ENCODE results near the gene STK26. TPM values are rescaled to one million over a fixed set of nuclear protein-coding genes. Genes with fewer than 3 reads are reported as not detected.
"Not testable (repeated sequence)": the region's sequence is repeated elsewhere in the genome, so short reads cannot be mapped to it uniquely, and the experiment has no call there.

The STK26 gene
- total RNA-seq, 2 donors from 2014 or later: 19.2 to 21.9 TPM

GRCh38 chrX:132094164-132094563 lies 71.1 kb downstream of the STK26 start:
- Histone ChIP-seq H3K27ac (no peak overlapping the region), H3K4me3 (no peak overlapping the region), H3K9ac (ENCODE audit: low read depth in 2 of 2, low read length in 2 of 2) (no peak overlapping the region), H3K9me3 (no peaks in the 10 kb centered on the region), H3K36me3 (no peaks in the 10 kb centered on the region), H3K27me3 (no peaks in the 10 kb centered on the region), H3K4me1 (no peaks in the 10 kb centered on the region)
- intact Hi-C loops (cut with DNase I): loop anchor here (5.0 kb wide), 1 partner anchor 523 kb away; no protein-coding TSS in a partner anchor
- no peak for TF ChIP-seq CTCF (IDR thresholded peaks at IDR 0.05)
- DNase-seq: no peak

GRCh38 chrX:132098704-132099103 lies 75.6 kb downstream of the STK26 start:
- H3K4me1 ChIP-seq; DNase-seq; intact Hi-C loops (cut with DNase I); H3K36me3 ChIP-seq; H3K27me3 ChIP-seq; H3K27ac ChIP-seq; H3K4me3 ChIP-seq; H3K9ac ChIP-seq (ENCODE audit: low read depth in 2 of 2, low read length in 2 of 2); H3K9me3 ChIP-seq: not testable (repeated sequence)

- DNase-seq: no peak
- TF ChIP-seq CTCF (IDR thresholded peaks at IDR 0.05): no peak
- Histone ChIP-seq H3K36me3 (no peaks in the 10 kb centered on the region), H3K27me3 (no peaks in the 10 kb centered on the region), H3K27ac (no peak overlapping the region), H3K4me1 (no peaks in the 10 kb centered on the region), H3K4me3 (no peak overlapping the region), H3K9ac (ENCODE audit: low read depth in 2 of 2, low read length in 2 of 2) (no peak overlapping the region), H3K9me3 (no peaks in the 10 kb centered on the region)
- intact Hi-C loops (cut with DNase I): no loop called here
These were observed 78.1 kb downstream of the STK26 start for GRCh38 chrX:132101206-132101605.

GRCh38 chrX:132101799-132102198 lies 78.7 kb downstream of the STK26 start:
- H3K27ac ChIP-seq: no peak overlapping the region
- intact Hi-C loops (cut with DNase I): no loop called here

GRCh38 chrX:132107291-132107690 lies 84.2 kb downstream of the STK26 start:
- intact Hi-C loops (cut with DNase I): no loop called here
- H3K27me3 ChIP-seq: no peaks in the 10 kb centered on the region
- H3K9me3 ChIP-seq: no peaks in the 10 kb centered on the region
- no peak overlapping the region for H3K9ac ChIP-seq (ENCODE audit: low read depth in 2 of 2, low read length in 2 of 2)
- no peak for DNase-seq
- no peak for TF ChIP-seq CTCF (IDR thresholded peaks at IDR 0.05)
- H3K36me3 ChIP-seq: no peaks in the 10 kb centered on the region
- H3K4me3 ChIP-seq: no peak overlapping the region
- H3K27ac ChIP-seq: no peak overlapping the region
- H3K4me1 ChIP-seq: no peaks in the 10 kb centered on the region

More at GRCh38 chrX:132101799-132102198, 78.7 kb downstream of the STK26 start:
- no peak for TF ChIP-seq CTCF (IDR thresholded peaks at IDR 0.05)
- H3K4me1 ChIP-seq: no peaks in the 10 kb centered on the region
- DNase-seq: no peak
- no peaks in the 10 kb centered on the region for H3K36me3 ChIP-seq
- no peak overlapping the region for H3K9ac ChIP-seq (ENCODE audit: low read depth in 2 of 2, low read length in 2 of 2)
- no peaks in the 10 kb centered on the region for H3K9me3 ChIP-seq
- H3K4me3 ChIP-seq: no peak overlapping the region
- no peaks in the 10 kb centered on the region for H3K27me3 ChIP-seq

- H3K27ac ChIP-seq: no peak overlapping the region
- intact Hi-C loops (cut with DNase I): no loop called here
- TF ChIP-seq CTCF (IDR thresholded peaks at IDR 0.05): no peak
- no peak overlapping the region for H3K4me3 ChIP-seq
- H3K9ac ChIP-seq (ENCODE audit: low read depth in 2 of 2, low read length in 2 of 2): no peak overlapping the region
- H3K36me3 ChIP-seq: no peaks in the 10 kb centered on the region
- no peaks in the 10 kb centered on the region for H3K27me3 ChIP-seq
- H3K4me1 ChIP-seq: no peaks in the 10 kb centered on the region
- no peaks in the 10 kb centered on the region for H3K9me3 ChIP-seq
- DNase-seq: no peak
These were observed 91.5 kb downstream of the STK26 start for GRCh38 chrX:132114607-132115006.

Data from colonic mucosa (tissue), 4 donors.